ENCODE data around the gene SLC38A1.
"Not testable (repeated sequence)": the region's sequence is repeated elsewhere in the genome, so short reads cannot be mapped to it uniquely, and the experiment has no call there.

The SLC38A1 gene

DNA sequence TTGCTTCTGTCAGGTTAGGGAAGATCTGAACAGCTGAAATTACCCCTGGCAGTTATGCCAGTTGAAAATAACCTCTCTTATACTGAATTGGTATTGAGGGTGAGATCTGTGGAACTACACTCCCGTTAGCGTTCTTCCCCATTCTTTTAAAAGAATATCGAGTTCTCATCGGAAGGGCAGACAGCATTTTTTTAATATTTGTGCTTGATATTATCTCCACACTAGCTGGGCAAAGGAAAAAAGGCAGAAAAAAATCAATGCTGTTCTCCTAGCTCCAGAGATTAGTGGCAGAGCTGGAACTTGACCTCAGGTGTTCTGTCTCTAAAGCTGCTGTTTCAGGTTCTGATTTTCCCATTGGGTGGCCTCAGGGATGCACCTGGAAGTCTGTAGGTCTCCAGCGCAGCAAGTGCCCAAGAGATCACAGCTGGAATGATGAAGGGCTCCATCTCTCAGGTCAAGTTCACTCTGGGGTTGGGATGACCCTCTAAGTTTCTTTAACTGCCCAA is 67.5 kb downstream of the SLC38A1 start:
- DNase-seq = no peak

DNA sequence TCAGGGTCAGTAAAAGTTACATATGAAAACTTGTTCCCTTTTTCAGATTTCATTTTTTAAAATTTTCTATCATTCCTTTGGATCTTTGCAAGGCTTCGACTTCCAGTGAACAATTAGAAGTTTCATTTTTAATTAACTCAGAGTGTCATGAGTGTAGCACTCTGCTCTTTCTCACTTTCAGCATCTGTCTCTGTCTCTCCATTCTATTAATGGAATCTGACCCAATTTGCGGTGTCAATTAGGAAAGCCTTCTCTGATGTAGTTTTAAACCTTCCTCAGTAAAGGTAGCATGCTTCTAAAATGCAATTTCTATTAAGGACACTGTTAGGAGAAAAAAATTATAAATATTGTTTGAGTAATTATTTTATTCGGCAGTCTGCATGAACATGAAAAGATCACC is 68.3 kb downstream of the SLC38A1 start:
- DNase-seq = no peak

DNA sequence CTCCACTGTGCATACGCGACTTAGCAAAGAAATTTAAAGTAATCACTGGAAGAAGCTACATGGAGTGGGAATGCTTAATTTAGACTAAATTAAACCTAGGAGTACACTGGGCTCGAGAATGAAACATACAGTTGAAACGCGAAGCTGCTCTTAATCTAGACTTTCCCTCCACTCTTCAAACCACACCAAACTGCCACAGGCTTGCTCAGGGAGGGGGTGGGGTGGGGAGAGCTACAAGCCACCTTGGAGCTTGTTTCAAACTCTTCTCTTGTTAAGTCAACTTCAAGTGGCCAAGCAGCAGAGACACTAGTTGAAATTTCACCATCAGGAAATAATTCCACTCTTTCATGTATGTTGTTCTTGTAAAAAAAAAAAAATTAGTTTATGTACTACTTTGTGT is 69.9 kb downstream of the SLC38A1 start:
- no peak for DNase-seq

DNA sequence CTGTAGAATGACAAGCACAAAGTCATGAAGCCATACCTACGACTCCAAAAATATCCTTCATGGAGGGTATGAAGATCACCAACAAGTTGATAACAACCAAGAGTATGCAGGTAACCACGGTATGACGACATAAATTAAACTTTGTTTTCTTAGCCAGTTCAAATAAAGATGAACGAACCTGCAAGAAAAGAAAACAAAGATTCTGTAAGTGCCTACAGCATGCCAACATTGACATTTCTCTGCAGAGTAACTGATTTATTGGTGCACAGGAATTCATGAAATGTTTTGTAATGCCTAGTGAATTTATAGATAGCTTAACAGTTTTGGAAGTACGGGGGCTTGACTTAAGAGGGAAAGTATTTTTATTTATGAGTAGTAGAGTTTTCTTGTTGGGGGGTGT is 71.0 kb downstream of the SLC38A1 start:
- DNase-seq = no peak

DNA sequence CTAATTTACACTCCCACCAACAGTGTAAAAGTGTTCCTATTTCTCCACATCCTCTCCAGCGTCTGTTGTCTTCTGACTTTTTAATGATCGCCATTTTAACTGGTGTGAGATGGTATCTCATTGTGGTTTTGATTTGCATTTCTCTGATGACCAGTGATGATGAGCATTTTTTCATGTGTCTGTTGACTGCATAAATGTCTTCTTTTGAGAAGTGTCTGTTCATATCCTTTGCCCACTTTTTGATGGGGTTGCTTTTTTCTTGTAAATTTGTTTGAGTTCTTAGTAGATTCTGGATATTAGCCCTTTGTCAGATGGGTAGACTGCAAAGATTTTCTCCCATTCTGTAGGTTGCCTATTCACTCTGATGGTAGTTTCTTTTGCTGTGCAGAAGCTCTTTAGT is 78.3 kb downstream of the SLC38A1 start:
- not testable (repeated sequence) for DNase-seq

DNA sequence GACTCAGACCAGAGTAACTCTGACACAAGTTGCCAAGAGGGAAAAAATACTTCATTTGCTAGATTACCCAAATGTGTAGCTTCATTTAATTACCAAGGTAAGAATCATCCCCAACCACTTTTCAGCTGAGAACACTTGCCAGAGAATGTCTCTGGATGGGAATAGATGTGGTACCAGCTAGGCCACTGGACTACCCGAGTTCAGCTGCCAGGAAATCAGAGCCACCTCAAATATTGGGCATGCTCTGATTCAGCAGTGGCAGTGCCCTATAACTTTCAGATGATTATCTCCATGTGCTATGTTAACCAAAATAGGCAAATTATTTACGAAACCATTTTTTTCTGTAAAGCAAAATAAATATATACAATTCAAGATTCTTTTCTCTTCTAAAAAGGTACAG is 80.7 kb downstream of the SLC38A1 start:
- no peak for DNase-seq

DNA sequence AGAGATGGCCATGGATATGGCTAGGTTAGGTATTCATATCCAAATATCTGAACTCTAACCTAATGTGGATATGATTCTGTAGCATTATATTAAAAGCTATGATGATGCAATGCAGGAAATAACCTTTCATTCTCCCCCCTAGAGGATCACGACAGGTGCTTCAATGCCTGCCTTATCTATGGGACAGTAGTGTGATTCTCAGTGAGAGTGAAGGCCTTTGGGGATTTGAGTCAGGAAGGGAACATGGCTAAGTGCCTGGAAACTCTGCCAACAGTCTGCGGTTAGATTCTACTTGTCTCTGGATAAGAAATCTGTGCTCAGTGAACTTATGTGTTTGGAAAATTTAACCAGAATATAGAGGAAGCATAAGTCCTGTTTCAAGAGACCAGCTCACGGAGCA is 81.8 kb downstream of the SLC38A1 start:
- DNase-seq = no peak

DNA sequence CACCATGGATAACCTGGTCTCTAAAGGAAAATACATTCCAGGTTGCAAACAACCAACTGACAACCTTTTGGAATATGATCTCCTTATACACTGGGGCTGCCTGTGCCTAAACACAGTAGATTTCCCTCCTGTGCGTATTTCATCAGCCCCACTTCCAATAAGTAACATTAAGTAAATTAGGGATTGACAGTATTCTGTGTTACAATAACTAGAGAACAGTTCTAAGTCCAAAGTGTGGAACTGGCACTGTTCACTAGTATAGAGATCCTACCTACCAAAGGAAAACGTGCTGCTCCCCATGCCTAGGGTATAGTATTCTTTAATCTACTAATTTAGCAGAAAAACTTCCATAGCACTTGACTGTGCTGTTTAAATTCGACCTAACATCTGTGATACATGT is 82.8 kb downstream of the SLC38A1 start:
- no peak for DNase-seq

DNA sequence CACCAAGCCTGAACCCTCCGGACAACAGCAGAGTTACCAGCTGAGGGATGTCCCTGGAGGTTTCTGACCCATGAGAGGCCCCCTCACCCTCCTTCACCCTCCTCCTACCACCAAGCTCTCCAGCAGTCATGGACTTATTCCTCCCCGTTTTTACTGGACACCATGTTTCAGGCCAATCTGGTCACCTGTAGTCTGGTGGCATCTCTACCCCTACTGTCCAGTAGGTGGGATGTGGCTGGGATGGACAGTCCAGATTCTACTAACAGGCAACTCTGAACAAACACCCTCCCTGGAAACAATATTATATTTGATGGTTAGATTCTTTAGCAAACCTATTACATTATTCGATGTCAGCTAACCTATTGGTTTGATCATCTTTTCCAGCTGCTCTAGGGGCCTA is 83.2 kb downstream of the SLC38A1 start:
- DNase-seq = no peak

DNA sequence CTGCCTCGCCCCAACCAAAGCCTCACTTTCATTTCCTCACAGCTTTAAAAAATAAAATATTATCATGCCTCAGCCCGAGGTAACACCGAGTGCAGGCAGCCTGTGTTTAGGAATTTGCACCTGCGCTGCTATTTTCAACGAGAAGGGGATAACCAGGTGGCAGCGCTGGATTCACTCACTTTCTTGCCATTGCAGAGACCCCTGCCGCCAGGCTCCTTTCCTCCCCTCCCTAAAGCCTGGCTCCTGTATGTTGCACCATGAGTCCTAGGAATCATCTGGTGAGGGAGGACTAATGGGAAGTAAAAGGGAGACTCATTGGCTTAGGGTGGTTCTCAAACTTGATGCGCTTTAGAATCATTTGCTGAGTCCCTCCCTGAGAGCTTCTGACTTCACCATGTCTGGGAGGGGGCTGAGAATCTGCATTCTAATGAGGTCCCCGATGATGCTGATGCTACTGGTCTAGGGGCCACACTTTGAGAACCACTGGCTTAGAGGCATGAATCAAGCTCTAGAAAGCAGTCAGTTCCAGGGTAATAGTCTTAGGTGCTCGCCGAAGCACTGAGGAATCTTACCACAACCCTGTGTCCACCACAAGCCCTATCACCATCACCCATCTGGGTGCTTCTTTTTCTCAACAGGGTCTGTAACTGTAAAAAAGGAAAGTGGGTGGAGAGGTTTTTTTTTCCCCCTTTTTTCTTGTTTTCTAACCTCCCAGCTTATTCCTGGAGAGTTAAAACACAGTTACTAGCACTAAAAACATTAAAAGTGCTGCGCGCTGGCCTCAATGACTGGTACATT is 83.8 kb downstream of the SLC38A1 start:
- DNase-seq = no peak

DNA sequence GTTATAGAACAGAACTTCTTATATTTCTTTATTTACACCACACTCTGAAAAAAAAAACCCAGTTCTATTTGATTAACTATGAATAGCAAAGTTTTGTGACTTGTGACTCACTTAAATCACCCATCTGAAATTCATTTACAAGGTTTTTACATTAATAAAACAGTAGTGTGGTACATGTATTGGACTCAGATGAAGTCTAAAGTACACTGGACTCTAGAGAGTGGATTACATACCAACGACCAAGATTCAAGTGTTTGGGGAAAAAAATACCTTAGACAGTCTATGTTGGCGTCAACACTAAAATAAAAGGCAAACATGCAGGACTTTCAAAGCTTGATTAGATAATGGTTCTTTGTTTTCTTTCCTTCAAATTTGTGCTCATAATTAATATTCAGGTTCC is 85.7 kb downstream of the SLC38A1 start:
- DNase-seq = no peak

DNA sequence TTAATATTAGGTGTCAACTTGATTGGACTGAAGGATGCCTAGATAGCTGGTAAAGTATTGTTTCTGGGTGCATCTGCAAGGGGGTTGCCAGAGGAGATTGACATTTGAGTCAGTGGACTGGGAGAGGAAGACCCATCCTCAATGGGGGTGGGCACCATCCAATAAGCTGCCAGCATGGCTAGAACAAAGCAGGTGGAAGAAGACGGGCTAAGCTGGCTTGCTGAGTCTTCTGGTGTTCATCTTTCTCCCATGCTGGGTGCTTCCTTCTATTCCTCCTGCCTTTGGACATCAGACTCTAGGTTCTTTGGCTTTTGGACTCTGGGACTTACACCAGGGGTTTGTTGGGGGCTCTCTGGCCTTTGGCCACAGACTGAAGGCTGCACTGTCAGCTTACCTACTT is 87.4 kb downstream of the SLC38A1 start:
- no peak for DNase-seq

DNA sequence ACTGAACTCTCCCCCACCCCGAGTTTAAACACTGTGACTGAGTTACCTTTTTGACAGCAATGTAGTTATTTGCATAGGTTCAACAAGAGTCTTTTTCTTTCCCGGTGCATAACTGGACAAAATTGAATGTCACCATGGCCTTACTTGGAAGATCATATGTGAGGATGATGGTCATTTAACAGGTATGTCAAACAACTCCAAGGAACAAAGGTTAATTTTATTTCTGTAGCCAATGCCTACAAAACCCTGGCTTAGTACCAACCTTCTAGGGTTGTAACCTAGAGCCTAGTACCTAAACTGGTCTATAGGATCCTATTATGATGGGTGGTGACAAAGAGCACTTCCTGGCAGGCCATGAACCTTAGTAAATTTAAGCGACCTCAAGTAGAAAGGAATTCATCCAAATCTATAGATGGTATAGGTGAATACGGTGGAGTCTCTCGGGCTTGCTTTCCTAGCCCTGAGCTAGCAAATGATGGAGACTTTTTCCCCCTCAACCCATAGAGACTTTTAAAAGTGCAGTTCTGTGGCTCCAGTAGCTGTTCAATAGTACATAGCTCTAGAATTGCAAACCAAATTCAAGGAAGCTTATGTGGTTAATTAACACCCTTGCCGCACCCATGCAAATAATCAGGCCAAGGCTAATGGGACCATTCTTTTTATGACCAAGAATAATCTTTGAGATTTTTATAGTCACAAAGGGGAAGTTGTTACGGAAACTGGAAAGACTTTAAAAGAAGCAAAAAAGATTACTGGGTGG is 89.0 kb downstream of the SLC38A1 start:
- DNase-seq = no peak

DNA sequence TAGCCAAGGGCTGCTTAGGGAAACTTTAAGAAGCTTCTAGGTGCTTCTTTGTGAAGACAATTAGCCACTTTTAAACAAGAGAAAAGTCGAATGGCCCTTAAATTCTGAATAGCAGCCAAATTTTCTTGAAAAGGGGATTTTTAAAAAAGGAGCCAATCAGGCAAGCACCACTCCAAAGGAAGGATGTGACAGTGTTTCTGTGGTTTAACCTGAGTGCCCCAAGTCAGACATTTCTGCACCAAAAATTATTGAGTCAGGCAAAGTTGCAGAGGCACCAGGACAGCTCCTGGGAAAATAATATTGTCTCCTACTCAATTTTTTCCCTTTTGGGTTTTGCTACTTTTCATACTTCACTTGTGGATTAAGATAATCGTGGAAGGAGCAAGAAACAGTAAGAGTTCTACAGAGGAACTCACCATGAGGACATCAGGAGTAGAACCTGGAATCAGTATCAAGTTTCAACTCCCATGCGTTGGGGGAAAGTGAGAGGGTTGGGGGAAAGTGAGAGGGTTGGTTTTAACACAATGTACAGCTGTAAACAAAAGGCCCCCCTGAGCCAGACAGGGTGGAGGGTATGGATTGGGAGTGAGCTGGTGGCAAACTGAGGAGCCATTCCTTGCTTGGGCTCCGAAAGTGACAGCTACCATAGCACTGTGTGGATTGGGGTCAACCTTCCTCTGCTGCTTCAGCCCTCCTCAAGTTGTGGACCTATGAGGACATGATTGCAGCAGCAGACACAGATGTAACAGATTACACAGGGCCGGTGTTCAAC is 90.8 kb downstream of the SLC38A1 start:
- no peak for DNase-seq

DNA sequence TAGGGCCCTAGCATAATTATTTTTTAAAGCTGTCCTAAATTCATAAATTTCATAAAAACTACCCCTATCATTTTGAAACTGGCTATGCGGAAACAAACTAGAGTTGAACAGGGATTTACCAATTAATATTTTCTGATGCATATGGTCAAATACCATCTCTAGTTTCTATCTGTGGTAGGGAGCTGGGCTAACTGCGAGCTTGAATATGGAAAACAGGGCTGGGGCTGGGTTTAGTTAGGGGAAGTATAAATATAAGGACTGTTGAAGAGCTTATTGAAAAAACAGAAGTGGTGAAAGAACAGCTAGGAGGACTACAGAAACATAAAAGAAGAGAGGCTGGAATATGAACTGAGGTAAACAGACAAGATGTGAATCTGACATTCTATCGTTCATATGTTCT is 91.8 kb downstream of the SLC38A1 start:
- DNase-seq = no peak

DNA sequence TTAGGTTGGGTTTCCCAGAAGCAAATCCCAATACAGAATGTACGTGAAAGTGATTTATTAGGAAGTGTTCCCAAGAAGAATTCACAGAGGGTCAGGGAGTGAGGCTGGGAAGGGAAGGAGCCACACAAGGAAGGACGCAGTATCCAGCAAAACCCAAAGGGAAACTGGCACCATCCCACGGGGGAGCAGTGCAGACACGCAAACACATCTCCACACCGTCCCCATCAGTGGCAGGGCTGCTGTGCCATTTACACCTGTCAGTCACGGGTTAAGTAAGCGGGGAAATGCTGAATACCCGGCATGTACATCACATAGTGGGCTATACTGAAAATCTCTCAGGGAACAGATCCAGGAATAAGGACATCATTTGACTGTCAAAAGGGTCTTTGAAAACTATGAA is 93.9 kb downstream of the SLC38A1 start:
- no peak for DNase-seq

DNA sequence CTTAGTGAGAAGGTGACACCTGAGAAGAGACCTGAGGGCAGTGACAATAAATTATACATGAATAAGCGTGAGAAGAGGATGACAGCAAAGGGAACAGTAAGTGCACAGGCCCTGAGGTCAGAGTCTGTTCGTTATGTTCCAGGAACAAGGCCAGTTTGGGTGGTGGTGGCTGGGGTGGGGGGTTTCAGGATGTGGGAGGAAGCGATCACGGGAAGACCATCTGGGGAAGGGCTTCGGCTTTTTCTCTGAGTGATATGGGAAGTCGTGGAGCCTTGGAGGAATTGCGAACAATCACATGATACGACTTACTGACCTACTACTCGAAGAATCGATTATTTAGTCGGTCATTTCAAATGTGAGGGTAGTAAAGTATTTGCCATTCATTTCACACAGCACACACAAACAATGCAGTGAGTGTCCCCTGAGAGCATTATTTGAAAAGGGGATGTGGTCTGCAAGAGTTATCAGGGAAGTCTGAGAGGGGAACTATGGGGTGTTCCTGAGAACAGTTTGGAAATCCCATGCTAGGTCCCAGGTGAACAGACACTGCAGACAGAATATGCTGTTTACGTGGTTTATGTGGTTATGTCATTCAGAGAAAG is 94.7 kb downstream of the SLC38A1 start:
- no peak for DNase-seq

DNA sequence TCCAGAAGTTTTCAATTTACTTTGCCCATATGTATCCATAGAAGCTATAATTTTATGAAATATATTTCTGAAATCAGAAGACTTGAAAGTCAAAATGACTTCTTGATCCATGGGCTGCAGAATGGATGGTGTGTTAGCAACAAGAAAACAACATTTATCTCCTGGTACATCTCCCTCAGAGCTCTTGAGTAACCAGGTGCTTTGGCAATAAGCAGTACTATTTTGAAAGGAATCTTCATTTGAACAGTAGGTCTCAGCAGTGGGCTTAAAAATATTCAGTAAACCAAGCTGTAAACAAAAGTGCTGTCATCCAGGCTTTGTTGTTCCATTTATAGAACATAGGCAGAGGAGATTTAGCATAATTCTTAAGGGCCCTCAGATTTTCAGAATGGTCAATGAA is 100.4 kb downstream of the SLC38A1 start:
- DNase-seq = no peak

DNA sequence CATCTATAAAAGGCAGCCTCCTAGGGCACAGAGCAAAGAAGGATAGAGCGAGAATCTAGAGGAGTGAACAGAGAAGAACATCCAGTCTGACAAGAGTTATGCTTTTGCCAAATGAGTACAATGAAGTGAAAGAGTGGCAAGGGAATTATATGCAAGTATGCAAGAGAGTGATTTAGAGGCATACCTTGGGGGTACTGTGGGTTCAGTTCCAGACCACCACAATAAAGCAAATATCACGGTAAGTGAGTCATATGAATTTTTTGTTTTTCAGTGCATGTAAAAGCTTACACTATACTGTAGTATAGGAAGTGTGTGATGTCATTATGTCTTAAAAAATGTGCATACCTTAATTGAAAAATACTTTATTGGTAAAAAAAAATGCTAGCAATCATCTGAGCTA is 101.4 kb downstream of the SLC38A1 start:
- no peak for DNase-seq

DNA sequence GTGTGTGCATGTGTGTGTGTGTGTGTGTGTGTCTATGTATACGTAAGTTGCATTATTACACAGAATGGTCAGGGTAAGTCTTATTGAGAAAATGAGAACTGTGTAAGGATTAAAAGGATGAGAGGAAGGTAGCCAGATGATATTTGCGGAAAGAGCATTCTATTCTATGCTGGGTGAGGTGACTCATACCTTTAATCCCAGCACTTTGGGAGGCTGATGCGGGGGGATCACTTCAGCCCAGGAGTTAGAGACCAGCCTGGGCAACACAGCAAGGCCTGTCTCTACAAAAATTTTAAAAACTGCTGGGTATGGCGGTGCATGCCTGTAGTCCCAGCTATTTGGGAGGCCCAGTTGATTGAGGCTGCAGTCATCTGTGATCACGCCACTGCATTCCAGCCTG is 103.7 kb downstream of the SLC38A1 start:
- no peak for DNase-seq

DNA sequence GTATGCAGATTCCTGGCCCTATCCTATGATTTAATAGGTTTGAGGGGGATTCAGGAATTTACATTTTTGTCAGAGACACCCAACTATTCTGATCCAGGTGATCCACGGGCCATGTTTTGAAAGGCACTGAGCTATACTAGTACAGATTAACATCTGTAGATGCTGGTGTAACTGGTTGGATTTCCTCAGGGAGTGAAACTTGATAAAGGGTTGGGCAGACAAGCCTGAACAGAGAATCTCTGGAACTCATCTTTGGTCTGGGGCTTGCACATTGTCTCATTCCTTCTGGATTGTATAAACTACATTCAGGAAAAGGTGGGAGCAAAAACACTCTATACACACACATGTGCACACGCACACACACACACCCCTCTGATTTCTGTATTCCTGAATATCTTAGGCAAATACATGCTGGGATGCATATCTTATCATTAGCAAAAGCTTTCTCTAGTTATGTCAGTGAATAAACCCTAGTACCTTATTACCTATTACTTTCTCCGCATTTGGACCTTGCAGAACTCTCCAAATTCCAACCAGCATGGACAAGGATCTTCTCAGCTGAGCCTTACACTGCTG is 104.6 kb downstream of the SLC38A1 start:
- DNase-seq = no peak

DNA sequence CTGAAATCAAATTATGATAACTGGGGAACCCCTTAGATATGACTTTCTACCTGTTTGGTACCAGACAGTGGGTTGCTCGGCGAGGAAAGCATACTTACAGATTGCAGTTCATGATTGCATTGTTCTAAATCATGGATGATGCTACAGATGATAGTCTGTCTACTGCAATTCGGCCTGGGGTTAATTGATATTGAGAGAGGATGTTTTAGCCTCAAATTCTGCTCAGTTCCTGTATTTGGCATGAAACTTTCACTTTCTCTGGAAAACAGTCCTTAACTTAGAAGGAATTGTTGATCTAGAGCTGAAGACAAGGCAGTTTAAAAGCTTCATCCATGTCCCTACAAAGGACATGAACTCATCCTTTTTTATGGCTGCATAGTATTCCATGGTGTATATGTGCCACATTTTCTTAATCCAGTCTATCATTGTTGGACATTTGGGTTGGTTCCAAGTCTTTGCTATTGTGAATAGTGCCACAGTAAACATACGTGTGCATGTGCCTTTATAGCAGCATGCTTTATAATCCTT is 106.2 kb downstream of the SLC38A1 start:
- not testable (repeated sequence) for DNase-seq
